ENCODE data around the gene FOXP3.

DNA sequence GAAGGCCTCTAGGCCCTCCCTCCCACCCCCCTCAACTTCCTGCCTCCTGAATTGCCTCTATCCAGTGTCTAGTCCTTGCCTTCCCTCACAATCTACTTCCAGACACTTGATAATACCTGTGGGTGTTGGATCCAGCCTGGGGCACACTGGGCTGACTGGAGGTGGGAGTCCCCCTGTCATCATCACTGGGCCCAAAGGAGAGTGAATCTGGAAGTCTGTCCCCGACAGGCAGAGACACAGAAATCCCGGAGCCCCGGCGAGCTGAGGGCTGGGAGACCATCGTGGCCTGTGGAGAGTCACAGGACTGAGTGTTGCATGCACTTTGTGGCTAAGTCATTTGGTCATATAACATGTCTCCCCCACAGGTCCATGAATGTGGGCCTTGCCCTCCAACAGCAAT is 56.1 kb downstream of the FOXP3 start:
- TF ChIP-seq, protein P1, sequence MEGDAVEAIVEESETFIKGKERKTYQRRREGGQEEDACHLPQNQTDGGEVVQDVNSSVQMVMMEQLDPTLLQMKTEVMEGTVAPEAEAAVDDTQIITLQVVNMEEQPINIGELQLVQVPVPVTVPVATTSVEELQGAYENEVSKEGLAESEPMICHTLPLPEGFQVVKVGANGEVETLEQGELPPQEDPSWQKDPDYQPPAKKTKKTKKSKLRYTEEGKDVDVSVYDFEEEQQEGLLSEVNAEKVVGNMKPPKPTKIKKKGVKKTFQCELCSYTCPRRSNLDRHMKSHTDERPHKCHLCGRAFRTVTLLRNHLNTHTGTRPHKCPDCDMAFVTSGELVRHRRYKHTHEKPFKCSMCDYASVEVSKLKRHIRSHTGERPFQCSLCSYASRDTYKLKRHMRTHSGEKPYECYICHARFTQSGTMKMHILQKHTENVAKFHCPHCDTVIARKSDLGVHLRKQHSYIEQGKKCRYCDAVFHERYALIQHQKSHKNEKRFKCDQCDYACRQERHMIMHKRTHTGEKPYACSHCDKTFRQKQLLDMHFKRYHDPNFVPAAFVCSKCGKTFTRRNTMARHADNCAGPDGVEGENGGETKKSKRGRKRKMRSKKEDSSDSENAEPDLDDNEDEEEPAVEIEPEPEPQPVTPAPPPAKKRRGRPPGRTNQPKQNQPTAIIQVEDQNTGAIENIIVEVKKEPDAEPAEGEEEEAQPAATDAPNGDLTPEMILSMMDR (IDR thresholded peaks at IDR 0.05) = no peak
- no peak for TF ChIP-seq EP300 (IDR thresholded peaks at IDR 0.05)

Measured in upper lobe of left lung (tissue), 4 donors.